ENCODE measurements around the gene PAPOLA. TPM values are rescaled to one million over a fixed set of nuclear protein-coding genes. Genes with fewer than 3 reads are reported as not detected.

PAPOLA gene
- total RNA-seq, 1 experiment from 2014 or later: 125 TPM

- no peak for ATAC-seq
- TF ChIP-seq TCF7L2 (IDR thresholded peaks at IDR 0.05; ENCODE audit: low read depth, low read length) (no peak), REST (IDR thresholded peaks at IDR 0.05; ENCODE audit: insufficient read depth in 1 of 2, low read depth in 2 of 2, low read length in 1 of 2) (no peak), SIN3A (IDR thresholded peaks at IDR 0.05; ENCODE audit: borderline replicate concordance, insufficient read depth, low read depth, low read length) (no peak), CTCF (IDR thresholded peaks at IDR 0.05) (no peak), POLR2AphosphoS5 (IDR thresholded peaks at IDR 0.05; ENCODE audit: low read depth, low read length) (no peak)
- POLR2A ChIA-PET: no interaction called here
- Histone ChIP-seq H3K4me3 (ENCODE audit: low read depth in 2 of 2, low read length in 2 of 2) (no peak overlapping the region), H3K27ac (ENCODE audit: low read length) (no peak overlapping the region), H3K4me1 (ENCODE audit: control insufficient read depth, insufficient read depth, low read length) (peaks cover 15% of the 10 kb centered on the region; the same call in 1 of the 2 replicates), H3K27me3 (ENCODE audit: control insufficient read depth, insufficient read depth, low read length) (no peaks in the 10 kb centered on the region), H3K9me3 (ENCODE audit: control insufficient read depth, insufficient read depth, low read depth, low read length) (no peaks in the 10 kb centered on the region), H3K36me3 (ENCODE audit: control insufficient read depth, insufficient read depth, low read length) (no peaks in the 10 kb centered on the region)
- no TSS peak for BruUV-seq (replicated peaks)
- in situ Hi-C loops (cut with HindIII; ENCODE audit: low pct_unique_long_range_greater_than_20kb, low sequenced_read_pairs) (no loop called here), intact Hi-C loops (cut with micrococcal nuclease; ENCODE audit: unreplicated experiment) (no loop called here)
- CTCF ChIA-PET: no interaction called here
- DNase-seq (ENCODE audit: low read depth, low spot score): no peak
These were observed 14.2 kb downstream of the PAPOLA start for GRCh38 chr14:96516351-96516750.

- no TSS peak for BruUV-seq (replicated peaks)
- Histone ChIP-seq H3K27me3 (ENCODE audit: control insufficient read depth, insufficient read depth, low read length) (no peaks in the 10 kb centered on the region), H3K36me3 (ENCODE audit: control insufficient read depth, insufficient read depth, low read length) (no peaks in the 10 kb centered on the region; the same call in 1 of the 2 replicates), H3K4me1 (ENCODE audit: control insufficient read depth, insufficient read depth, low read length) (no peaks in the 10 kb centered on the region; the same call in 1 of the 2 replicates), H3K4me3 (ENCODE audit: low read depth in 2 of 2, low read length in 2 of 2) (no peak overlapping the region), H3K27ac (ENCODE audit: low read length) (no peak overlapping the region), H3K9me3 (ENCODE audit: control insufficient read depth, insufficient read depth, low read depth, low read length) (no peaks in the 10 kb centered on the region)
- intact Hi-C loops (cut with micrococcal nuclease; ENCODE audit: unreplicated experiment): no loop called here
- POLR2A ChIA-PET: no interaction called here
- TF ChIP-seq POLR2AphosphoS5 (IDR thresholded peaks at IDR 0.05; ENCODE audit: low read depth, low read length) (no peak), REST (IDR thresholded peaks at IDR 0.05; ENCODE audit: insufficient read depth in 1 of 2, low read depth in 2 of 2, low read length in 1 of 2) (no peak), TCF7L2 (IDR thresholded peaks at IDR 0.05; ENCODE audit: low read depth, low read length) (no peak), SIN3A (IDR thresholded peaks at IDR 0.05; ENCODE audit: borderline replicate concordance, insufficient read depth, low read depth, low read length) (no peak), CTCF (IDR thresholded peaks at IDR 0.05) (no peak)
- CTCF ChIA-PET: no interaction called here
- no peak for ATAC-seq
- no peak for DNase-seq (ENCODE audit: low read depth, low spot score)
- in situ Hi-C loops (cut with HindIII; ENCODE audit: low pct_unique_long_range_greater_than_20kb, low sequenced_read_pairs): no loop called here
These were observed 17.8 kb downstream of the PAPOLA start for GRCh38 chr14:96519970-96520369.

Data from Panc1 (cell line).